ENCODE data around the gene PIM1.

The PIM1 gene

DNA sequence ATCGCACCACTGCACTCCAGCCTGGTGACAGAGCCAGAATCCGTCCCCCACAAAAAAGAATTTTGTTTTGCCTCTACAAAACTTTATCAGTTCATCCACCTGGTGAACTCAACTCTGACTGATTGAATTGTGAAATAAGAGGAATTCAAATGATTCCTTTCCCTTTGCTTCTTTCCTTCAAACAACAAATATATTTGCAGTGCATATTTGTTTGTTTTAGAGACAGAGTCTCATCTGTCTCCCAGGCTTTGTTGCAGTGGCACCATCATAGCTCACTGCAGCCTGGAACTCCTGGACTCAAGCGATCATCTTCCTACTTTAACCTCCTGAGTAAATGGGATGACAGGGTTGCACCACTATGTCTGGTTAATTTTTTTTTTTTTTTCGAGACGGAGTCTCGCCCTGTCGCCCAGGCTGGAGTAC is 23.2 kb upstream of the PIM1 start:
- H3K4me1 Mint-ChIP-seq = peaks cover 8% of the 10 kb centered on the region
- no peak for DNase-seq
- H3K27me3 Mint-ChIP-seq = peaks cover 18% of the 10 kb centered on the region
- H3K9me3 Mint-ChIP-seq = no peaks in the 10 kb centered on the region
- no peaks in the 10 kb centered on the region for H3K36me3 Mint-ChIP-seq
- no peak overlapping the region for H3K4me3 Mint-ChIP-seq
- CTCF ChIA-PET = interaction anchor here (0.6 kb wide), 1 partner anchor 43 kb away, joined by 3 read pairs; no protein-coding TSS in a partner anchor
- peak overlapping the region; percentile 49 for H3K27ac Mint-ChIP-seq

DNA sequence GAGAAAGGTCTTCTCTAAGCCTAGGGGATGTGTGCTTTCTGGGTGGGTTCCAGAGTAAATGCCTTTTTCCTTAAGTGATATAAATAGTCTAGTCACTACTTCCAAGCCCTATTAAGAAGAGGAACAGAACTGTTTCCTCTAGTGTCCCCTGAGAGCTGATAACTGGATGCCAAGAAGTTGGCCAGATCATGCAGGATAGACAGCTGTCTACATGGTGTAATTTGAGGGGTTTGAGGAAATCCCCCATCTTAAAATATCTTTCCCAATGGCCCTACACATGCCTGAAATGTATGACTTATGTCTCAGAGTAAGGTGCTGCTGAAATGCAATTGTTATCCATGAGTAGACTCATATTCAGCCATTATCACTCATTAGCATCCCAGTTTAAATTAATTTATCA is 20.2 kb upstream of the PIM1 start:
- H3K9me3 Mint-ChIP-seq = no peaks in the 10 kb centered on the region
- H3K36me3 Mint-ChIP-seq = no peaks in the 10 kb centered on the region
- H3K4me3 Mint-ChIP-seq = no peak overlapping the region
- H3K27ac Mint-ChIP-seq = no peak overlapping the region
- DNase-seq = no peak
- H3K27me3 Mint-ChIP-seq = peaks cover 16% of the 10 kb centered on the region
- CTCF ChIA-PET = no interaction called here
- H3K4me1 Mint-ChIP-seq = no peaks in the 10 kb centered on the region

DNA sequence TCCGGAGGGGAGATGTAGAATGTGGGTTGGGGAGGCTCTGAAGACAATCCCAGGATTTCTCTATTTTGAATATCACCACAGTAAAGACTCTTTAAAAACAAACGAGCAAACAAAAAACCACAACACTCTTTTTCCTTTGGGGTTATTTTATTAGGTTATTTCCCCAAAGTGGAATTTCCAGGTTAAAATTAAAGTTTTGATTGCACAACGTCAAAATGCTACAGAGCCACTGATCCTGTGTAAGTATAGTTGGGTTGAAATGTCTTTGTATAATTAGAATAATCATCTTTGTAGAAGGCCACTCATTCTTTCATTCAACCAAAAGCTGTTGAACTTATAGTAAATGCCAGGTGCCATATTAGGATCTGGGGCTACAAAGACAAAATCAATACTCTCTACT is 19.6 kb upstream of the PIM1 start:
- CTCF ChIA-PET = interaction anchor here (0.7 kb wide), 1 partner anchor 104 kb away, joined by 3 read pairs; no protein-coding TSS in a partner anchor
- Mint-ChIP-seq H3K4me1 (peaks cover 5% of the 10 kb centered on the region), H3K27ac (no peak overlapping the region), H3K9me3 (no peaks in the 10 kb centered on the region), H3K36me3 (no peaks in the 10 kb centered on the region), H3K4me3 (no peak overlapping the region), H3K27me3 (peaks cover 16% of the 10 kb centered on the region)
- DNase-seq = no peak

DNA sequence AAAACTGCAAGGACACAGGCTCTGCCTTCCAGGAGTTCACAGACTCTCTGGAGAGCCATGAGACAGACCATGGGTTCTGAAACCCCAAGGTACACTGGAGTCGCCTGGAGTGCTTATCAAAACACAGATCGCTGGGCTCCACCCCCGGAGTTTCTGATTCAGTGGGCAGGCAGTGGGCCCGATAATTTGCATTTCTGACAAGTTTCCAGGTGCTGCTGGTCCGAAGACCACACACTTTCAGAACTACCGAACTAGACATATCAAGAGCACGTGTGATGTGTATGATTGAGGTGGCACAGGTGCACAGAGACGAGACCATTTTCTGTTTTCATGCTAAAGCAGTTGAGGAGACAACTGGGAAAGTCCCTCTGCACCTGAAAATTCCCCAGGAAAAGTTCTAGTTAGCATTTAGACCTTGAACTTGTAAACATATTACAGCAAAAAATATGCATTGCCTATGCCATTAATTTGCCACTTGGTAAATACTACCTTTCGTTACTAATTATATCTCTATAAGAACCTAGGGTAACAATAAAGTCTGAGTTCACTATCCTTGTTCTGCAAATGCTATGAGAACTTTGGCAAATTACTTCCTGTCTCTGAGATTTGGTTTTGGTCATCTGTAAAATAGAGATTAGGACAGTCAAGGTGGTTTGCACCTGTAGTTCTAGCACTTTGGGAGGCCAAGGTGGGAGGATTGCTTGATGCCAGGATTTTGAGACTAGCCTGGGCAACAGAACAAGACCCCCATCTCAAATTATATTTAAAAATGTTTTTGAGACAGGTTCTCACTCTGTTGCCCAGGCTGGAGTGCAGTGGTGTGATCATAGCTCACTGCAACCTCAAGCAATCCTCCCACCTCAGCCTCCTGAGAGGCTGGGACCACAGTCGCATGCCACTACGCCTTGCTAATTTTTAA is 14.3 kb upstream of the PIM1 start:
- peak; percentile 46 for DNase-seq
- peaks cover 15% of the 10 kb centered on the region for H3K27me3 Mint-ChIP-seq
- peak overlapping the region; percentile 81 for H3K27ac Mint-ChIP-seq
- H3K4me1 Mint-ChIP-seq = peaks cover 18% of the 10 kb centered on the region
- H3K9me3 Mint-ChIP-seq = no peaks in the 10 kb centered on the region
- no peaks in the 10 kb centered on the region for H3K36me3 Mint-ChIP-seq
- CTCF ChIA-PET = no interaction called here
- no peak overlapping the region for H3K4me3 Mint-ChIP-seq

DNA sequence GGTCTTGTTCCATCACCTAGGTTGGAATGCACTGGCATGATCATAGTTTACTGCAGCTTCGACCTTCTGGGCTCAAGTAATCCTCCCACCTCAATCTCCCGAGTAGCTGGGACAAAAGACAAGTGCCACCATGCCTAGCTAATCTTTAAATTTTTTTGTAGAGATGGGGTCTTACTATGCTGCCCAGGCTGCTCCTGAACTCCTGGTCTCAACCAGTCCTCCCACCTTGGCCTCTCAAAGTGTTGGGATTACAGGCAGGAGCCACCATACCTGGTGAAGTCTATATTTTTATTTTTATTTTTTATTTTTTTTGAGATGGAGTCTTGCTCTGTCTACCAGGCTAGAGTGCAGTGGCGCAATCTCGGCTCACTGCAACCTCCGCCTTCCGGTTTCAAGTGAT is 11.4 kb upstream of the PIM1 start:
- CTCF ChIA-PET = no interaction called here

DNA sequence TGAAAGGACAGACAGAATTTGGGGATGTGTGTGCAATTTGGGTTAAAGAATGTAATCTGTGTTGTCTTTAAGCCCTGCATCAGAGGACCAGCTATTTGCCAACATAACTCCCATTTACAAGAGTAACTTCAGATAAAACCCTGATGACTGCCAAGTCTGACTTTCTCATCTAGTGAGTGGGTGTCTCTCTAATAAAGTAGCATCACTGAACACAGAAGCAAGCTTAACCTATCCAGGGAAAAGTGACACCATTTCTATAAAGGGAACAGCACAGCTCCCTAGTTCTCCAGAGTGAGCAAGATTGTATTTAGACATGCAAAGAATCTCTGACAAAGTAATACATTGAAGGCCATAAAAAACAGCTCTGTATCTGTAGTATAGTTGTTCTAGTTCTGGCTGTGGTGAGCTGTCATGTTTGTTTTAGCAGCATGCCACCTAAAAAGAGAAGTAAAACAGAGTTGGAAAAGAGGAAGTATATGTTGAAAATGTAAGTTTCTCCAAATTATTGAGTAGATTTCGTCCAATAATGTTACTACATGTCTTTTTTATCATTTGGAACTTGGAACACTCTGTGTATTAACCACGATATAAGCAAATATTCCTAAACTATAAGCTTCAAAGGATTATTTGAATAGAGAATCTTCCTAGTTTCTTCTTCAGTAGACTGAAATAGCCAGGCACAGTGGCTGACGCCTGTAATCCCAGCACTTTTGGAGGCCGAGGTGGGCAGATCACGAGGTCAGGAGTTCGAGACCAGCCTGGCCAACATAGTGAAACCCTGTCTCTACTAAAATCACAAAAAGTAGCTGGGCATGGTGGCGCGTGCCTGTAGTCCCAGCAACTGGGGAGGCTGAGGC is 8.8 kb upstream of the PIM1 start:
- DNase-seq = no peak
- CTCF ChIA-PET = interaction anchor here (1.1 kb wide), 2 partner anchors 91 to 111 kb away, joined by 3 to 4 read pairs; no protein-coding TSS in a partner anchor
- Mint-ChIP-seq H3K27me3 (no peaks in the 10 kb centered on the region), H3K4me1 (peaks cover 9% of the 10 kb centered on the region), H3K9me3 (no peaks in the 10 kb centered on the region), H3K4me3 (no peak overlapping the region), H3K36me3 (peaks cover 1% of the 10 kb centered on the region), H3K27ac (no peak overlapping the region)

More for the DNA sequence above, 11.4 kb upstream of the PIM1 start:
- Mint-ChIP-seq H3K27me3 (peaks cover 1% of the 10 kb centered on the region), H3K27ac (no peak overlapping the region), H3K9me3 (no peaks in the 10 kb centered on the region), H3K4me1 (peaks cover 21% of the 10 kb centered on the region), H3K36me3 (peaks cover 1% of the 10 kb centered on the region), H3K4me3 (no peak overlapping the region)
- DNase-seq = no peak

DNA sequence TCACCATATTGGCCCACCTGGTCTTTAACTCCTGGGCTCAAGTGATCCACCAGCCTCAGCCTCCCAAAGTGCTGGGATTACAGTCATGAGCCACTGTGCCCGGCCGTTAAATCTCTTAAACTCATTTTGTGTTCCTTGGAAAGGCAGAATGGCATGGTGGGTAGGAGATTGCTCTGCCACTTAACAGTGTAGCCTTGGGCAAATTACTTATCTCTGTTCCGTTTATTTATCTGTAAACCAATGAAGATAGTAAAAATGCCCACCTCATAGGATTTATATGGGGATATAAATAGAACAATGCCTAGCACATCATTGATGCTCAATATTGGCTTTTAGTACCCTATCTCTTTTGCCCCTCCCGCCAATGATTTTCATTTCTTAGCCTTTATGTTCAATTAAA is 7.2 kb upstream of the PIM1 start:
- no peaks in the 10 kb centered on the region for H3K9me3 Mint-ChIP-seq
- H3K36me3 Mint-ChIP-seq = peaks cover 1% of the 10 kb centered on the region
- CTCF ChIA-PET = no interaction called here
- peaks cover 3% of the 10 kb centered on the region for H3K4me1 Mint-ChIP-seq
- H3K27ac Mint-ChIP-seq = no peak overlapping the region
- H3K27me3 Mint-ChIP-seq = no peaks in the 10 kb centered on the region
- DNase-seq = no peak
- H3K4me3 Mint-ChIP-seq = no peak overlapping the region

DNA sequence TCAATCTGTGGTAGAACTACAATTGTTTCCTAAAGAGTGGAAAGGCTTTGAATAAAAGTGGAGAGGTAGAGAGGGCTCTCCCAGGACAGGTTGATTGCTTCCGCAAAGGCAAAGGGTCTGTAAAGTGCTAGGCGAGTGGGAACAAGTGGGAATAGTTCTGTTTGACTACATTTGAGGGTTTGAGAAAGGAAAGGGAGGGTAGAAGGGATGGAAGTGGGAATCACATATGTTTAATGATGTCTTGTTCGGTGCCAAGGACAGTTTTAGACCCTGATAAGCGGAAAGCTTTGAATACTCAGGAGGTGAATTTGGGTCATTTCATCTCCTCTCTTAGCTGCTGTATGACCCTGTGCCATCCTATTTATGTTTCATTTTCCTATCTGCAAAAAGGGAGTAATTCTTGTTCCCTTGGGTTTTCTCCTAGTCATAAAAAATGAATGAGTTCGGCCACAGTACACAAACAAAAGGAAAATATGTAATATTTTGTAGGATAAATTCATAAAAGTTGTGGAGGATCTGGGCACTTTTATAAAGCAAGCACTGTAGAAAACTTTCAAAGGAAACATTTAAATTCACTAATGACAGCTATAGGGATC is 1.7 kb upstream of the PIM1 start:
- Mint-ChIP-seq H3K27ac (peak overlapping the region; percentile 99), H3K36me3 (peaks cover 27% of the 10 kb centered on the region), H3K9me3 (no peaks in the 10 kb centered on the region), H3K4me3 (peak overlapping the region; percentile 97), H3K27me3 (peaks cover 10% of the 10 kb centered on the region), H3K4me1 (peaks cover 18% of the 10 kb centered on the region)
- DNase-seq = no peak
- CTCF ChIA-PET = interaction anchor here (0.6 to 17.1 kb wide), 4 partner anchors 39 to 144 kb away, joined by 3 to 293 read pairs (median 210); no protein-coding TSS in a partner anchor

DNA sequence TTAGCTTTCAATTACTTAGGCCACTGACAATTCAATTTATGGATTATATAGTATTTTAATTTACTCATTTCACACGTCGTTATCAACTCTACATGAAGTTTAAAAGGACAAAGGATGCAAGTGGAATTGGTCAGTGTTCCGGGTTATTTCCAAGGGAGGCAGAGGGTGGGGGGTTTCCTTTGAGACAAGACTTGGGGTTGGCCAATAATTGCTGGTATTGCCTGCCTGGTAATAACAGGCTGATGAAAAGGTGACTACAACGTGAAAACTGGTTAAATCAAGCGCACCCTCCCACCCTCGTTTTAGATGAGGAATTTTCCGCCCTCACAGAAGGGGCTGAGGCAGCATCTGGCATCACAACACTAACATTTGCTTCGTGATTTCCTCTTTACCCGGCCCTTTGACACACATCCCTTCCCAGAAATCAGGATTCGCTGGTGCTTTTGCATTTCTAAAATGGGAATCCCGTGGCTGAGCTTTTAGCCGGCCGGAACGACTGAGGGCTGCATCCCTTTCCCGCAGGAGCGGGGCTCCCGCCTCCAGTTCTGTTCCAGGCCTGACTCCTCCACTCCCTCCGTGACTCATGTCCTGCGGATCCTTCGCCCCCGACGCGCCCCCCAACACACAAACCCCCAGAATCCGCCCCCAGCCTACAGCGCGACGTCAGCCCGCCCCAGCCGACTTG is 999 bp upstream of the PIM1 start:
- no peaks in the 10 kb centered on the region for H3K9me3 Mint-ChIP-seq
- peaks cover 10% of the 10 kb centered on the region for H3K27me3 Mint-ChIP-seq
- CTCF ChIA-PET = interaction anchor here (0.6 to 17.1 kb wide), 6 partner anchors 27 to 144 kb away, joined by 3 to 293 read pairs (median 74); no protein-coding TSS in a partner anchor
- peak overlapping the region; percentile 99 for H3K27ac Mint-ChIP-seq
- peak overlapping the region; percentile 97 for H3K4me3 Mint-ChIP-seq
- peaks cover 20% of the 10 kb centered on the region for H3K4me1 Mint-ChIP-seq
- H3K36me3 Mint-ChIP-seq = peaks cover 34% of the 10 kb centered on the region
- DNase-seq = no peak

DNA sequence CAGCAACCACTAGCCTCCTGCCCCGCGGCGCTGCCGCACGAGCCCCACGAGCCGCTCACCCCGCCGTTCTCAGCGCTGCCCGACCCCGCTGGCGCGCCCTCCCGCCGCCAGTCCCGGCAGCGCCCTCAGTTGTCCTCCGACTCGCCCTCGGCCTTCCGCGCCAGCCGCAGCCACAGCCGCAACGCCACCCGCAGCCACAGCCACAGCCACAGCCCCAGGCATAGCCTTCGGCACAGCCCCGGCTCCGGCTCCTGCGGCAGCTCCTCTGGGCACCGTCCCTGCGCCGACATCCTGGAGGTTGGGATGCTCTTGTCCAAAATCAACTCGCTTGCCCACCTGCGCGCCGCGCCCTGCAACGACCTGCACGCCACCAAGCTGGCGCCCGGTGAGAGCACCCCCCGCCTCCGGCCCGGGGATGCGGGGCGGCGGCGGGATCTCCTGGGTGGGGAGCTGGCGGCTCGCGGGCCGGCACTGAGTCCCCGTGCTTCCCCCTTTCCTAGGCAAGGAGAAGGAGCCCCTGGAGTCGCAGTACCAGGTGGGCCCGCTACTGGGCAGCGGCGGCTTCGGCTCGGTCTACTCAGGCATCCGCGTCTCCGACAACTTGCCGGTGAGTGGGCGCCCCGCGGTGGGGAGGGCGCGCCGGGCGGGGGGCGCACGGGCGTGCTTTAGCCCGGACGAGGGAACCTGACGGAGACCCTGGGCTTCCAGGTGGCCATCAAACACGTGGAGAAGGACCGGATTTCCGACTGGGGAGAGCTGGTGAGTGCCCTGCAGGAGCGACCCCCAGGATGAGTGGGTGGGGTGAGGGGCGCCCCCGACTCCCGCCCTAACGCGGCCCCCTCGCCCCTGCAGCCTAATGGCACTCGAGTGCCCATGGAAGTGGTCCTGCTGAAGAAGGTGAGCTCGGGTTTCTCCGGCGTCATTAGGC is 585 bp downstream of the PIM1 start:
- Mint-ChIP-seq H3K36me3 (peaks cover 50% of the 10 kb centered on the region), H3K4me1 (peaks cover 30% of the 10 kb centered on the region), H3K4me3 (peak overlapping the region; percentile 94), H3K27ac (peak overlapping the region; percentile 98), H3K9me3 (no peaks in the 10 kb centered on the region), H3K27me3 (peaks cover 10% of the 10 kb centered on the region)
- CTCF ChIA-PET = interaction anchor here (1.1 to 17.1 kb wide), 9 partner anchors 11 to 146 kb away, joined by 3 to 293 read pairs (median 22); no protein-coding TSS in a partner anchor
- DNase-seq = peak; percentile 68

DNA sequence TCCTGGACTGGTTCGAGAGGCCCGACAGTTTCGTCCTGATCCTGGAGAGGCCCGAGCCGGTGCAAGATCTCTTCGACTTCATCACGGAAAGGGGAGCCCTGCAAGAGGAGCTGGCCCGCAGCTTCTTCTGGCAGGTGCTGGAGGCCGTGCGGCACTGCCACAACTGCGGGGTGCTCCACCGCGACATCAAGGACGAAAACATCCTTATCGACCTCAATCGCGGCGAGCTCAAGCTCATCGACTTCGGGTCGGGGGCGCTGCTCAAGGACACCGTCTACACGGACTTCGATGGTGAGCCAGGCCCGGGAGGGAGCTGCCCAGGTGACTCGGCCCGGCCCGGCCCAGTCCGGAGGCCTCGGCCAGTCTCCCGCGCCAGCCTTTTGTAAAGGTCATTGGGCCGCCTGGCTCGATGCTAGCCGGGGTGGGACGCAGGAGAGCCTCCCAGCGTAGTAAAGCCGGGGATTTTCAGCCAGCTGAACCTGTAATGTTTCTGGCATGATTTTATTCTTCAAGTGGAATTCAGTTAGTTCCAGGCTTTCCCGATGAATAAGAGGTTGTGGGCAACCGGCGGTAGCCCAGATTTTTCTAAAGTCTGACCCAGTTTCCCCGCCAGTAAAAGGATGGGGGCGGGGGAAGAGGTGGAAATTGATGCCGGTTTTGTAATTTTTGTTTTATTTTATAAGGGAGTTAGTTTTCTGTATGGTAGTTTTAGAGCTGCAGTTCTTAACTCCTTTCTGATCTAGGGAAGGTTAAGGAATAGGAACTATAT is 1.4 kb downstream of the PIM1 start:
- H3K36me3 Mint-ChIP-seq = peaks cover 59% of the 10 kb centered on the region

More for the DNA sequence above, 1.4 kb downstream of the PIM1 start:
- H3K4me1 Mint-ChIP-seq = peaks cover 38% of the 10 kb centered on the region
- H3K4me3 Mint-ChIP-seq = peak overlapping the region; percentile 94
- peak overlapping the region; percentile 98 for H3K27ac Mint-ChIP-seq
- CTCF ChIA-PET = interaction anchor here (0.7 to 17.1 kb wide), 11 partner anchors 10 to 147 kb away, joined by 3 to 293 read pairs (median 10); no protein-coding TSS in a partner anchor
- H3K27me3 Mint-ChIP-seq = peaks cover 10% of the 10 kb centered on the region
- no peaks in the 10 kb centered on the region for H3K9me3 Mint-ChIP-seq
- peak; percentile 50 for DNase-seq

Measured in activated naive CD4-positive, alpha-beta T cell treated with anti-CD3 and anti-CD28 coated beads, Interleukin-2, amount 10 ng/mL, durations not matched to agents 7 days and 5 days (primary cell).